ENCODE measurements around the gene ATL3. TPM values are rescaled to one million over a fixed set of nuclear protein-coding genes. Genes with fewer than 3 reads are reported as not detected.
A peak's percentile ranks its signal among the peaks of the same experiment; 100 is the strongest.

Gene ATL3
- total and polyA plus RNA-seq, 2 donors (not counting 1 experiment from before 2014, with no cell fraction given), result 8.9 to 33.8 TPM

DNA sequence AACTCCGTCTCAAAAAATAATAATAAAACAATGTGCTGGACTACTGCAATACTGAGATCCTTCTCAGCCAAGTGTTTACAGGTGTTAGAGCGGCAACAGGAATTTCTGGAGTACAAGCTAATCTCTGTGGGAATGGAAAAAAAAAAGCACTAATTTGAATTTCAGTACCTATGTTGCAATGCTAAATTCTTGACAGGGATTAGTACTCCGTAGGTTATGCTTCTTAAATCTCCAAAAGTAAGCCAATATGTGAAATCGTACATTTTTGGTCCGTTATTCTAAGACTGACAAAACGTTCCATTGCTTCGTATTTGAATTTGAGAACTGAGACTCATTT, 1.1 kb downstream of the ATL3 start:
- TF ChIP-seq CTCF (IDR thresholded peaks at IDR 0.05), result no peak
- TF ChIP-seq EZH2 (IDR thresholded peaks at IDR 0.05; ENCODE audit: borderline replicate concordance, insufficient read depth, low read depth, low read length, poor library complexity, severe bottlenecking), result no peak
- Mint-ChIP-seq H3K4me3 (peak overlapping the region; percentile 80), H3K9me3 (ENCODE audit: insufficient read depth) (no peaks in the 10 kb centered on the region), H3K4me1 (peaks cover 30% of the 10 kb centered on the region), H3K27ac (peak overlapping the region; percentile 75), H3K27me3 (no peaks in the 10 kb centered on the region)
- ChIA-PET CTCF (interaction anchor here (1.1 to 3.7 kb wide), 9 partner anchors 9 to 166 kb away, joined by 3 to 39 read pairs (median 6); no protein-coding TSS in a partner anchor), POLR2A (interaction anchor here (0.6 to 3.0 kb wide), 2 partner anchors 11 to 13 kb away, joined by 9 to 11 read pairs; partner anchors contain the start of gene RTN3)
- Histone ChIP-seq H3K9me3 (ENCODE audit: control extremely low read depth in 1 of 3, control insufficient read depth in 2 of 3, insufficient read depth in 1 of 3, low read length in 2 of 3) (no peaks in the 10 kb centered on the region), H3K4me2 (replicated peaks; ENCODE audit: low read depth, low read length, poor library complexity, severe bottlenecking) (peak overlapping the region; percentile 88), H2AFZ (ENCODE audit: insufficient read depth, low read depth, low read length, poor library complexity, severe bottlenecking) (peak overlapping the region; percentile 95), H3K36me3 (replicated peaks in 1 of 2; ENCODE audit: control extremely low read depth in 1 of 2, control insufficient read depth in 1 of 2, extremely low read depth in 1 of 2, insufficient read depth in 2 of 2, low read length in 1 of 2) (no peaks in the 10 kb centered on the region), H3K4me1 (ENCODE audit: control insufficient read depth in 2 of 2, insufficient read depth in 2 of 2, low read length in 2 of 2) (peaks cover 9 to 13% of the 10 kb centered on the region in 2 donors), H3K27ac (ENCODE audit: low read length in 2 of 2) (peak overlapping the region in 1 of 2 donors; percentile 73), H3K79me2 (ENCODE audit: control insufficient read depth, insufficient read depth, low read length) (peaks cover 55% of the 10 kb centered on the region), H4K20me1 (ENCODE audit: control insufficient read depth, insufficient read depth, low read length, poor library complexity, severe bottlenecking) (peaks cover 30% of the 10 kb centered on the region), H3K4me3 (ENCODE audit: control extremely low read depth in 1 of 5, extremely low read depth in 1 of 5, insufficient read depth in 1 of 5, low read depth in 2 of 5, low read length in 4 of 5) (peak overlapping the region in 2 of 5 experiments; percentile 22 to 78), H3K9ac (ENCODE audit: low read length) (peak overlapping the region; percentile 84), H3K27me3 (replicated peaks in 1 of 4; ENCODE audit: control extremely low read depth in 1 of 4, control insufficient read depth in 3 of 4, insufficient read depth in 4 of 4, low read length in 3 of 4) (no peaks in the 10 kb centered on the region)
- ATAC-seq (ENCODE audit: low read depth), result no peak
- 54% methylated on average over 6 of the region's 7 CpGs for WGBS (ENCODE audit: insufficient coverage)
- DNase-seq, result no peak
- intact Hi-C loops (cut with micrococcal nuclease), result loop anchor here (2.0 to 5.0 kb wide), 3 partner anchors 17 to 788 kb away; partner anchors contain the start of gene SLC3A2

- Mint-ChIP-seq H3K4me3 (no peak overlapping the region), H3K9me3 (ENCODE audit: insufficient read depth) (no peaks in the 10 kb centered on the region), H3K4me1 (peaks cover 38% of the 10 kb centered on the region), H3K27me3 (no peaks in the 10 kb centered on the region), H3K27ac (no peak overlapping the region)
- intact Hi-C loops (cut with micrococcal nuclease), result no loop called here
- Histone ChIP-seq H3K79me2 (ENCODE audit: control insufficient read depth, insufficient read depth, low read length) (peaks cover 74% of the 10 kb centered on the region), H3K27me3 (replicated peaks in 1 of 4; ENCODE audit: control extremely low read depth in 1 of 4, control insufficient read depth in 3 of 4, insufficient read depth in 4 of 4, low read length in 3 of 4) (no peaks in the 10 kb centered on the region), H3K27ac (ENCODE audit: low read length in 2 of 2) (no peak overlapping the region), H3K4me3 (ENCODE audit: control extremely low read depth in 1 of 5, extremely low read depth in 1 of 5, insufficient read depth in 1 of 5, low read depth in 2 of 5, low read length in 4 of 5) (no peak overlapping the region), H2AFZ (ENCODE audit: insufficient read depth, low read depth, low read length, poor library complexity, severe bottlenecking) (no peak overlapping the region), H4K20me1 (ENCODE audit: control insufficient read depth, insufficient read depth, low read length, poor library complexity, severe bottlenecking) (peaks cover 47% of the 10 kb centered on the region), H3K36me3 (replicated peaks in 1 of 2; ENCODE audit: control extremely low read depth in 1 of 2, control insufficient read depth in 1 of 2, extremely low read depth in 1 of 2, insufficient read depth in 2 of 2, low read length in 1 of 2) (no peaks in the 10 kb centered on the region), H3K9me3 (ENCODE audit: control extremely low read depth in 1 of 3, control insufficient read depth in 2 of 3, insufficient read depth in 1 of 3, low read length in 2 of 3) (no peaks in the 10 kb centered on the region), H3K4me1 (ENCODE audit: control insufficient read depth in 2 of 2, insufficient read depth in 2 of 2, low read length in 2 of 2) (peaks cover 9 to 13% of the 10 kb centered on the region in 2 donors), H3K4me2 (replicated peaks; ENCODE audit: low read depth, low read length, poor library complexity, severe bottlenecking) (no peak overlapping the region), H3K9ac (ENCODE audit: low read length) (no peak overlapping the region)
- DNase-seq (no peak), ATAC-seq (ENCODE audit: low read depth) (no peak)
- no peak for TF ChIP-seq CTCF (IDR thresholded peaks at IDR 0.05)
- no peak for TF ChIP-seq EZH2 (IDR thresholded peaks at IDR 0.05; ENCODE audit: borderline replicate concordance, insufficient read depth, low read depth, low read length, poor library complexity, severe bottlenecking)
- ChIA-PET CTCF (interaction anchor here (0.7 to 3.7 kb wide), 3 partner anchors 11 to 70 kb away, joined by 3 to 39 read pairs (median 3); no protein-coding TSS in a partner anchor), POLR2A (no interaction called here)
- whole genome bisulfite sequencing (ENCODE audit: insufficient coverage), result no CpG with 5 or more reads among the region's 3 CpGs
Measured at GRCh38 chr11:63667995-63668795, 3.0 kb downstream of the ATL3 start.
